IMR-90 (cell line): ENCODE results near the gene LTC4S.

Experiments
- MAFK ChIP-seq: IDR thresholded peaks from 2 replicates; pipeline ENCODE4 v1.6.1; 2012; ENCODE audit warnings: low read depth, low read length, improper control_type of control experiment
- POLR2A ChIP-seq: IDR thresholded peaks from 2 replicates; pipeline ENCODE4 v1.6.1; 2012; ENCODE audit warnings: mild to moderate bottlenecking, low read depth, low read length
- RAD21 ChIP-seq: IDR thresholded peaks from 2 replicates; pipeline ENCODE4 v1.6.1; 2012; ENCODE audit warnings: low read length, improper control_type of control experiment
- TF ChIP-seq, protein P1 (sequence below): conservative IDR thresholded peaks from 2 replicates; pipeline ENCODE4 v1.5.1; 2012; ENCODE audit warnings: mild to moderate bottlenecking, low read depth, low read length, improper control_type of control experiment

DNA sequence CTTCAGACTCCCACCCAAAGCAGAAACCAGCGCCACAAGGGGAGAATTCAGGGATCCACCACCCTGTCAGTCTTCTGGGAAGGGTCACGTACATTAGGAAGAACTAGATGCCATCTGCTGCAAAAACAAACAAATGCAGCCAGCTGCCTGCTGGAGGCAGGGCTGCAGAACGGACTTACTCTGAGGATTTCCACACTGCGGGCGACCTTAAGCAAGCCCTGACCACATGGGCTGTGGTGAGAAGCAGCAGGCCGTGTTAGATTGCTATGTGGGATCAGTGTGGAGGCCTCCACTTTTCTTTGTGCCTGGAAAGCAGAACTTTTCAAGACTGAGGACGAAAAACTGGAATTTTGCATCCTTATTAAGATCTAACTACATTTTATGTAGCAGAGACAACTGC is 13.4 kb upstream of the LTC4S start:
- TF ChIP-seq, protein P1, sequence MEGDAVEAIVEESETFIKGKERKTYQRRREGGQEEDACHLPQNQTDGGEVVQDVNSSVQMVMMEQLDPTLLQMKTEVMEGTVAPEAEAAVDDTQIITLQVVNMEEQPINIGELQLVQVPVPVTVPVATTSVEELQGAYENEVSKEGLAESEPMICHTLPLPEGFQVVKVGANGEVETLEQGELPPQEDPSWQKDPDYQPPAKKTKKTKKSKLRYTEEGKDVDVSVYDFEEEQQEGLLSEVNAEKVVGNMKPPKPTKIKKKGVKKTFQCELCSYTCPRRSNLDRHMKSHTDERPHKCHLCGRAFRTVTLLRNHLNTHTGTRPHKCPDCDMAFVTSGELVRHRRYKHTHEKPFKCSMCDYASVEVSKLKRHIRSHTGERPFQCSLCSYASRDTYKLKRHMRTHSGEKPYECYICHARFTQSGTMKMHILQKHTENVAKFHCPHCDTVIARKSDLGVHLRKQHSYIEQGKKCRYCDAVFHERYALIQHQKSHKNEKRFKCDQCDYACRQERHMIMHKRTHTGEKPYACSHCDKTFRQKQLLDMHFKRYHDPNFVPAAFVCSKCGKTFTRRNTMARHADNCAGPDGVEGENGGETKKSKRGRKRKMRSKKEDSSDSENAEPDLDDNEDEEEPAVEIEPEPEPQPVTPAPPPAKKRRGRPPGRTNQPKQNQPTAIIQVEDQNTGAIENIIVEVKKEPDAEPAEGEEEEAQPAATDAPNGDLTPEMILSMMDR, result no peak
- TF ChIP-seq RAD21, result no peak
- TF ChIP-seq POLR2A, result no peak
- TF ChIP-seq MAFK, result no peak
